Ascending aorta (tissue), 2 donors: ENCODE measurements around the gene CHAT. TPM values are rescaled to one million over a fixed set of nuclear protein-coding genes. Genes with fewer than 3 reads are reported as not detected.

Experiments
- DNase-seq, 2 donors: peaks; one replicate each; pipeline ENCODE4 v3.0.0-alpha.2; 2019; ENCODE audit warnings: low spot score in 2 of 2
- H3K27ac ChIP-seq, 2 donors: fragments of 200-600 bp; sonication (generic); one replicate each; pipeline ENCODE4 v1.5.1; 2016 to 2017; ENCODE audit warnings: mild to moderate bottlenecking in 1 of 2
- H3K27me3 ChIP-seq: fragments of 200-600 bp; sonication (generic); one replicate; pipeline ENCODE4 v1.5.1; 2017
- H3K36me3 ChIP-seq, 2 donors: fragments of 200-600 bp; sonication (generic); one replicate each; pipeline ENCODE4 v1.5.1; 2016
- H3K4me1 ChIP-seq, 2 donors: fragments of 200-600 bp; sonication (generic); one replicate each; pipeline ENCODE4 v1.5.1; 2016 to 2017; ENCODE audit warnings: mild to moderate bottlenecking in 1 of 2
- H3K4me3 ChIP-seq, 2 donors: fragments of 200-600 bp; sonication (generic); one replicate each; pipeline ENCODE4 v1.5.1; 2016 to 2017; ENCODE audit warnings: mild to moderate bottlenecking in 1 of 2
- H3K9me3 ChIP-seq, 2 donors: fragments of 200-600 bp; sonication (generic); one replicate each; pipeline ENCODE4 v1.5.1; 2016
- CTCF ChIP-seq, 3 experiments: fragments of 200-600 bp in 2 of 3; fragments of 450-650 bp in 1 of 3; sonication (generic) in 2 of 3; IDR thresholded peaks; one replicate each; pipeline ENCODE4 v1.5.1; 2016 to 2019; ENCODE audit warnings: antibody characterized with exemption in 3 of 3, mild to moderate bottlenecking in 1 of 3, moderate library complexity in 1 of 3
- intact Hi-C: fragments of 100-400 bp; cut with DNase I; formaldehyde crosslinking; loops from one replicate; pipeline ENCODE4 v1.15.1; 2023
- total RNA-seq: library from RNA; depleted of rRNA; stranded (reverse); fragments of >200 nt; gene quantifications from one replicate; pipeline ENCODE4 v1.1.0, GENCODE V29; 2016

The CHAT gene
- total RNA-seq, 1 donor from 2014 or later = not detected

GRCh38 chr10:49610114-49610457, 3.8 kb upstream of the CHAT start, which contains the start of gene SLC18A3:
SLC18A3 (plus strand) TSS chr10:49610310; CDS start chr10:49610741, 431 bp downstream.
- peaks cover 3 to 4% of the 10 kb centered on the region in 2 donors for H3K4me1 ChIP-seq
- no peak within 1 kb of the TSS for H3K27ac ChIP-seq
- no peaks in the 10 kb centered on the region for H3K9me3 ChIP-seq
- DNase-seq = no peak
- intact Hi-C loops = no loop called here
- TF ChIP-seq CTCF (IDR thresholded peaks at IDR 0.05) = no peak
- peaks cover 20% of the 10 kb centered on the region for H3K27me3 ChIP-seq
- no peaks in the 10 kb centered on the region for H3K36me3 ChIP-seq
- H3K4me3 ChIP-seq = peak within 1 kb of the TSS; percentile 33 to 51

GRCh38 chr10:49610458-49611165, 3.2 kb upstream of the CHAT start:
- Histone ChIP-seq H3K36me3 (no peaks in the 10 kb centered on the region), H3K4me1 (peaks cover 3 to 4% of the 10 kb centered on the region in 2 donors), H3K27me3 (peaks cover 20% of the 10 kb centered on the region), H3K4me3 (peak overlapping the region; percentile 33 to 51), H3K9me3 (no peaks in the 10 kb centered on the region), H3K27ac (no peak overlapping the region)
- TF ChIP-seq CTCF (IDR thresholded peaks at IDR 0.05) = no peak
- peak in 1 of 2 donors; percentile 53 for DNase-seq
- intact Hi-C loops = no loop called here

- TF ChIP-seq CTCF (IDR thresholded peaks at IDR 0.05) = no peak
- DNase-seq = peak in 1 of 2 donors; percentile 55
- Histone ChIP-seq H3K4me1 (peaks cover 3 to 4% of the 10 kb centered on the region in 2 donors), H3K27ac (no peak overlapping the region), H3K36me3 (no peaks in the 10 kb centered on the region), H3K27me3 (peaks cover 20% of the 10 kb centered on the region), H3K4me3 (peak overlapping the region; percentile 33 to 51), H3K9me3 (no peaks in the 10 kb centered on the region)
- intact Hi-C loops = no loop called here
Measured at GRCh38 chr10:49611166-49611815, 2.5 kb upstream of the CHAT start.

- Histone ChIP-seq H3K4me3 (no peak overlapping the region), H3K9me3 (no peaks in the 10 kb centered on the region), H3K27me3 (peaks cover 20% of the 10 kb centered on the region), H3K4me1 (peaks cover 3 to 4% of the 10 kb centered on the region in 2 donors), H3K36me3 (no peaks in the 10 kb centered on the region), H3K27ac (no peak overlapping the region)
- intact Hi-C loops = no loop called here
- DNase-seq = peak in 1 of 2 donors; percentile 49
- no peak for TF ChIP-seq CTCF (IDR thresholded peaks at IDR 0.05)
Measured at GRCh38 chr10:49611816-49612512, 1.9 kb upstream of the CHAT start.

- Histone ChIP-seq H3K4me3 (no peak overlapping the region), H3K4me1 (peaks cover 3 to 4% of the 10 kb centered on the region in 2 donors), H3K9me3 (no peaks in the 10 kb centered on the region), H3K27me3 (peaks cover 20% of the 10 kb centered on the region), H3K27ac (no peak overlapping the region), H3K36me3 (no peaks in the 10 kb centered on the region)
- no peak for TF ChIP-seq CTCF (IDR thresholded peaks at IDR 0.05)
- peak in 1 of 2 donors; percentile 31 for DNase-seq
- intact Hi-C loops = no loop called here
Measured at GRCh38 chr10:49612513-49613164, 1.2 kb upstream of the CHAT start.
